Psoas muscle (tissue), 8 donors: ENCODE data around the gene KCNIP3. TPM values are rescaled to one million over a fixed set of nuclear protein-coding genes. Genes with fewer than 3 reads are reported as not detected.

Experiments used
- ATAC-seq, 4 donors: fragments of 200-7000 bp; cut with Tn5 transposase; one replicate each; pipeline ENCODE4 v1.9.1; 2020; ENCODE audit warnings: moderate library complexity in 3 of 4, mild to moderate bottlenecking in 2 of 4
- DNase-seq, 2 donors: peaks; one replicate each; pipeline ENCODE4 v3.0.0-alpha.2; 2020
- H3K27ac ChIP-seq: fragments of 200-600 bp; one replicate; pipeline ENCODE4 v1.8.0; 2022
- H3K27me3 ChIP-seq, 3 donors: fragments of 200-600 bp in 1 of 3; one replicate each; pipeline versions ENCODE4 v1.6.1 to v1.8.0; 2013 to 2022; ENCODE audit warnings: low read length in 2 of 3, mild to moderate bottlenecking in 2 of 3, moderate library complexity in 1 of 3; ENCODE audit not compliant: insufficient read depth in 3 of 3
- H3K36me3 ChIP-seq, 2 donors: fragments of 200-600 bp in 1 of 2; one replicate each; pipeline versions ENCODE4 v1.6.1 to v1.8.0; 2013 to 2022; ENCODE audit warnings: low read depth in 1 of 2, mild to moderate bottlenecking in 1 of 2, moderate library complexity in 1 of 2; ENCODE audit not compliant: insufficient read depth in 1 of 2
- H3K4me1 ChIP-seq: fragments of 200-600 bp; one replicate; pipeline ENCODE4 v1.8.0; 2022
- H3K4me3 ChIP-seq: fragments of 200-600 bp; one replicate; pipeline ENCODE4 v1.8.0; 2022; ENCODE audit warnings: mild to moderate bottlenecking
- H3K9me3 ChIP-seq: fragments of 200-600 bp; one replicate; pipeline ENCODE4 v1.8.0; 2022
- WGBS, 3 donors: extraction: QIAGEN DNeasy Blood & Tissue Kit; methylation state at CpG; one replicate each; pipeline versions ENCODE4 v1.1.6 to v1.1.7; 2013; 5-methylcytosine and 5-hydroxymethylcytosine counted together
- intact Hi-C, 2 donors: fragments of 100-400 bp; cut with DNase I; formaldehyde crosslinking; loops; one replicate each; pipeline versions ENCODE4 v1.11.0 to v1.14.2; 2022
- polyA plus RNA-seq, 3 donors: library from polyadenylated mRNA; stranded (reverse); fragments of 200-250 nt; gene quantifications; one replicate each; pipeline ENCODE4 v1.2.3, GENCODE V29; 2013
- total RNA-seq, 4 donors: library from RNA; stranded (reverse); fragmentation: NEBNext Ultra II Directional in 2 of 4; extraction: Animal tissue kit (Norgen Biotek cat#: 25700) in 2 of 4; gene quantifications; one replicate each; pipeline versions ENCODE4 v1.2.1 to v1.2.4, GENCODE V29; 2021 to 2023
- TF ChIP-seq, protein P1 (sequence below): fragments of 200-600 bp; IDR thresholded peaks from one replicate; pipeline ENCODE4 v1.8.0; 2022; ENCODE audit warnings: antibody characterized with exemption
- donor health status: healthy with polysubstance abuse.
- donor health status: DM: no; HTN: no; CAD: no; lungs with moderate emphysema.
- donor health status: Bipolar disorder and iron deficiency.
- donor health status: healthy.
- donor health status: DM: yes; HTN: yes; CAD: no.
- donor health status: DM: no; HTN: no; CAD: no.
- donor health status: DM: no; HTN: no; CAD: no.
- donor health status: DM: yes; HTN: yes; CAD: no.

The KCNIP3 gene
- total and polyA plus RNA-seq, 7 donors: 0.93 to 2.0 (median 1.3) TPM

- intact Hi-C loops: no loop called here
- Histone ChIP-seq H3K27ac (no peak overlapping the region), H3K36me3 (no peaks in the 10 kb centered on the region), H3K4me3 (no peak overlapping the region), H3K4me1 (peaks cover 4% of the 10 kb centered on the region), H3K27me3 (peaks cover 0 to 5% (median 0%) of the 10 kb centered on the region in 3 donors), H3K9me3 (no peaks in the 10 kb centered on the region)
- DNase-seq: peak; percentile 6 to 19
- TF ChIP-seq, protein P1, sequence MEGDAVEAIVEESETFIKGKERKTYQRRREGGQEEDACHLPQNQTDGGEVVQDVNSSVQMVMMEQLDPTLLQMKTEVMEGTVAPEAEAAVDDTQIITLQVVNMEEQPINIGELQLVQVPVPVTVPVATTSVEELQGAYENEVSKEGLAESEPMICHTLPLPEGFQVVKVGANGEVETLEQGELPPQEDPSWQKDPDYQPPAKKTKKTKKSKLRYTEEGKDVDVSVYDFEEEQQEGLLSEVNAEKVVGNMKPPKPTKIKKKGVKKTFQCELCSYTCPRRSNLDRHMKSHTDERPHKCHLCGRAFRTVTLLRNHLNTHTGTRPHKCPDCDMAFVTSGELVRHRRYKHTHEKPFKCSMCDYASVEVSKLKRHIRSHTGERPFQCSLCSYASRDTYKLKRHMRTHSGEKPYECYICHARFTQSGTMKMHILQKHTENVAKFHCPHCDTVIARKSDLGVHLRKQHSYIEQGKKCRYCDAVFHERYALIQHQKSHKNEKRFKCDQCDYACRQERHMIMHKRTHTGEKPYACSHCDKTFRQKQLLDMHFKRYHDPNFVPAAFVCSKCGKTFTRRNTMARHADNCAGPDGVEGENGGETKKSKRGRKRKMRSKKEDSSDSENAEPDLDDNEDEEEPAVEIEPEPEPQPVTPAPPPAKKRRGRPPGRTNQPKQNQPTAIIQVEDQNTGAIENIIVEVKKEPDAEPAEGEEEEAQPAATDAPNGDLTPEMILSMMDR: no peak
- 70 to 76% (median 70%) methylated on average over 7 of the region's 7 CpGs for WGBS, 3 donors
- ATAC-seq: no peak
These were observed 40.7 kb downstream of the KCNIP3 start for GRCh38 chr2:95337829-95338228.

GRCh38 chr2:95342556-95343320 is 45.6 kb downstream of the KCNIP3 start:
- no peaks in the 10 kb centered on the region for H3K36me3 ChIP-seq
- H3K4me3 ChIP-seq: no peak overlapping the region
- ATAC-seq (no peak), DNase-seq (no peak)
- H3K4me1 ChIP-seq: peaks cover 6% of the 10 kb centered on the region
- peaks cover 0 to 27% (median 0%) of the 10 kb centered on the region in 3 donors for H3K27me3 ChIP-seq
- WGBS, 3 donors: 87 to 91% (median 88%) methylated on average over 12 of the region's 12 CpGs
- intact Hi-C loops: no loop called here
- H3K9me3 ChIP-seq: no peaks in the 10 kb centered on the region
- no peak overlapping the region for H3K27ac ChIP-seq
- TF ChIP-seq, protein P1: no peak

DNA sequence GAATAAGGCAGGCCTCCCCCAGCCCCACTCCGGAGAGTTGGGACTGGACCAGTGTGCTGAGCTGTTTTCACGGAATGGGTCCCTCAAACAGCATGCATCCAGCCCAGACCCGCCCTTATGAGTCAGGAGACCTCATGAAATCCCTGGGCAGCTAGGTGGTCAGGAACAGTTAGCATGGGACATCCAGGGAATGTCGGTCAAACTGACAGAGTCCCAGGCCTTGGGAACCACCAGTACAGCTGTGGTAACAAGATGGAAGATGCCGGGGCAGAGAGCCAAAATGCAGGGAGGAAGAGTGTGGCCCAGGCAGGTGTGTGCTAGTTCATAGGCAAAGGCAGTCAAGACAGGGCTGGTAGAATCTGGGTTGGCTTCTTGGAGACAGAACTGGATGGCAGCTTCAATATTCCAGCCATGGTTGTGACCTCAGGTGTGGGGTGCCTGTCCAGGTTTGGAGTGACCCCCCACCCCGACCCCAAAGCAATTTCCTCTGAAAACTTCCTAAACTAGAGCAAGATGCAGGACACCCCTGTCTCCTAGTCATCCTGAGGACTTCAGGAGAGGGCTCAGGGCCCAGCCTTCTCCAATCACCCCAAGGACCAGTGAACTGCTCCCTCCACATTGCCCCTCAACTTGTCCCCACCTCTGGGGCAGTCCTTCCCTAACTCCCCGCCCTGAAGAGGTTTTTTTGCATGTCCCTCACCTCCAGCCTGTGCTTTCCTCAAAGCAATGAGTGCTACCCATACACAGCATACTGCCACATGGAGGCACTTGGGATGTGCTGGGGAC is 46.5 kb downstream of the KCNIP3 start:
- H3K27me3 ChIP-seq: peaks cover 0 to 28% (median 0%) of the 10 kb centered on the region in 3 donors
- no peaks in the 10 kb centered on the region for H3K36me3 ChIP-seq
- no peak overlapping the region for H3K4me3 ChIP-seq
- DNase-seq: peak in 1 of 2 donors; percentile 8
- no peak overlapping the region for H3K27ac ChIP-seq
- H3K9me3 ChIP-seq: no peaks in the 10 kb centered on the region
- intact Hi-C loops: no loop called here
- no peak for ATAC-seq
- 85 to 95% (median 92%) methylated on average over 6 to 7 of the region's 7 CpGs for WGBS, 3 donors
- TF ChIP-seq, protein P1: no peak
- peaks cover 6% of the 10 kb centered on the region for H3K4me1 ChIP-seq

- TF ChIP-seq, protein P1: no peak
- peak; percentile 4 to 32 for DNase-seq
- Histone ChIP-seq H3K36me3 (no peaks in the 10 kb centered on the region), H3K9me3 (no peaks in the 10 kb centered on the region), H3K27ac (no peak overlapping the region), H3K4me1 (peaks cover 6% of the 10 kb centered on the region), H3K27me3 (peaks cover 0 to 28% (median 0%) of the 10 kb centered on the region in 3 donors), H3K4me3 (no peak overlapping the region)
- no peak for ATAC-seq
- intact Hi-C loops: no loop called here
- WGBS, 3 donors: 83 to 88% (median 85%) methylated on average over 12 of the region's 12 CpGs
These were observed 47.1 kb downstream of the KCNIP3 start for GRCh38 chr2:95344215-95344583.
